GM13977 (cell line): Measurements from ENCODE around the gene MYL2.

Experiments used
- DNase-seq: peaks from one replicate; pipeline ENCODE4 v3.0.0; 2012; ENCODE audit warnings: low spot score
- CTCF ChIP-seq: IDR thresholded peaks from 2 replicates; pipeline ENCODE4 v1.5.1; 2012; ENCODE audit warnings: mild to moderate bottlenecking, control low read depth; ENCODE audit not compliant: insufficient read depth; ENCODE audit errors: extremely low read depth, missing control alignments
- in situ Hi-C: fragments of 300-500 bp; cut with MboI; formaldehyde crosslinking; loops from one replicate; pipeline ENCODE4 v1.12.0; 2022; ENCODE audit warnings: low sequenced_read_pairs, low pct_unique_long_range_greater_than_20kb, mixed read lengths, inconsistent platforms; ENCODE audit not compliant: unreplicated experiment

The MYL2 gene

GRCh38 chr12:110936367-110937103 lies 16.2 kb upstream of the MYL2 start:
- in situ Hi-C loops: no loop called here
- TF ChIP-seq CTCF: no peak
- no peak for DNase-seq

DNA sequence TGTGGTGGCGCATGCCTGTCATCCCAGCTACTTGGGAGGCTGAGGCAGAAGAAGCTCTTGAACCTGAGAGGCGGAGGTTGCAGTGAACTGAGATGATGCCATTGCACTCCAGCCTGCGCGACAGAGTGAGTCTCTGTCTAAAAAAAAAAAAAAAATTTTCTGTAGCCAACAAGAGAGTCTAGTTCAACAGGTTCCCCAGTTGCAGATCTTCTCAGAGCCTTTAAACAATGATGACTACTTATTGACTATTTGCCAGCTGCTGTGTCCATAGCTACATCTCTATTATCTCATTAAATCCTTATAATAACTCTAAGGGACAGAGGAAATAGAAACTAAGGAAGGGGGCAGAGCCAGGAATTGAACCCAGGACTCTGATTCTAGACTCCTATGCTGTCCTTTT lies 15.2 kb upstream of the MYL2 start:
- no peak for DNase-seq
- in situ Hi-C loops: no loop called here
- TF ChIP-seq CTCF: no peak

DNA sequence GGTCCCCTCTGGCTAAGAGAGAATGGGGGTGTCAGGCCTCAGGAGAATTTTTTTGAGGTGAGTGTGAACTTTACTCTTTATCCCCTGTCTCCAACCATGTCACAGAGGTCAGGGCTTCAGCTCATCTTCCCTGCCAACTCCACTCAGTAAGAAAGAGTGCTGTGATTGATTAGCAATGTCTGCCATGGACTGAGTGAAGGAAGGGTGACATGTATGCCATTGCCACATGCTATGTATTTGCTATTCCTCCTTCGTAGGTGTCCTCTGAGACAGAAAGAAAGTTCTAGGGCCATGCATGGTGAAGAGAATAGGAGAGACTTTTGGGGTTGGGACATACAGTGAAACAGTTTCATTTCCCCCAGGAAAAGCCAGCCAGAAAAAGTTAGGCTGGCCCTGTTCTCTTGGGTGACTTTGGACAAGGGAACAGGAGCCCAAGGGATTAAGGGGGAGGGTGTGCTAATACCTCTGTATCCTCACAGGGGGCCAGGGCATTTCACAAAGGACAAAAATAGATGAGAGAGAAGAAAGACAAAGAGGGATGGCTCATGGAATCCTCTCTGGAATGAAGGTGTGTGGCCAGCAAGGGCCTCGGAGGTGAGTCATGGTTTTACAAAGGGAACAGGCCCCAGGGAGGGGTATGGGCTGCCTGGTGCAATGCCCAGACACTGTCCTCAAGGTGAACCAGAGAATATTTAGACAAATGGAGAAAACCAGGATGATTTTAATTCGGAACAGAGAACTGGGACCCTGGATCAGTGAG lies 13.9 kb upstream of the MYL2 start:
- in situ Hi-C loops: no loop called here
- TF ChIP-seq CTCF: no peak
- DNase-seq: no peak

DNA sequence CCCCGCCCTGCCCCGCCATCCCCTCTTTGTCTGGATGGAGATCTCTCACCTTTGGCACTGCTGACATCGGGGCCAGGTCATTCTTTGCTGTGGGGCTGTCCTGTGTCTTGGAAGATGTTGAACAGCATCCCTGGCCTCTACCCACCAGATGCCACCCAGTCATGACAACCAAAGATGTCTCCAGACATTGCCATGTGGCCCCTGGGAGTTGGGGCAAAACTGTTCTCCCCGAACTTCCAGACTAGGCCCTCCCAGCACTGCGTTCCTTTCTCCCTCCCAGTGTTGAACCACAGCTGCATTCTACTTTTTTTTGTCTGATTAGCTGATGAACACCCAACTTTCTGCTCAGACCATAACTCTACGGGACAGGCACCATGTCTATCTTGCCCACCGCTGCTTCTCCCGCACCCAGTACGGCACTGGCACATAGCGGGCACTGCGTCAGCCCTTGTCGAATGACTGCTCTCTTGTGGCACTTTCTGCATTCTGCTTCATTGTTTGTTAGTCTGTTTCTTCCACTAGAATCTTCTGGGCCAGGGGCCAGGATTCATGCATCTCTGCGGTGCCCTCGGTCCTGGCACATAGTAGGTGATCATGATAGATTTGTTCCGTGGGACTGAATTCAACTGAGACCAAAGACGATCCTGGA lies 13.1 kb upstream of the MYL2 start:
- DNase-seq: no peak
- in situ Hi-C loops: no loop called here
- TF ChIP-seq CTCF: no peak

DNA sequence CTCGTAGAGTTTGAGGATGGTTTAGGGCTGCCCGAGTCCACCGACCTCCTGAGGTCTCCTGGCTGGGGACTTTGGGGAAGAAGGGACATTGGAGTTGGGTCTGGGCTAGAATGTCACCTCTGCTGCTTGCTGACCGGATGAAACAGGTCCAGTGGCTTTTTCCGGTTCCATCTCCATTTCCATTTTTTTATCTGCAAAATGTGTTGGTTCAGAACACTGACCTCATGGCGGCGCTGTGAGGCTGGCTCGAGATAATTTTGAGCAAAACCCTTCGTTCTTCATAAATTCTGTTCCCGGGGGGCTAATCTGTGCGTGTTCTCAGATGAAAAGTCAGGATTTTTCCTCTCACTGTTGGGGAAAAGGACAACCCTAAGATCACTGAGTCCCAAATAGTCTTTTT lies 11.7 kb upstream of the MYL2 start:
- DNase-seq: no peak
- TF ChIP-seq CTCF: peak; percentile 39
- in situ Hi-C loops: no loop called here

- in situ Hi-C loops: no loop called here
- TF ChIP-seq CTCF: no peak
- no peak for DNase-seq
Measured at GRCh38 chr12:110931315-110931728, 10.9 kb upstream of the MYL2 start.
